Stimulated activated CD8-positive, alpha-beta memory T cell treated with anti-CD3 and anti-CD28 coated beads, Interleukin-4, amount 100 ng/mL, for 4 hours (primary cell): Measurements from ENCODE around the gene CRHR2.
"Not testable (repeated sequence)": the region's sequence is repeated elsewhere in the genome, so short reads cannot be mapped to it uniquely, and the experiment has no call there.

Source experiments
- DNase-seq, 2 donors: peaks; one replicate each; pipeline ENCODE4 v3.0.0-alpha.2; 2020; ENCODE audit warnings: low read depth in 2 of 2, low spot score in 1 of 2

The CRHR2 gene

DNA sequence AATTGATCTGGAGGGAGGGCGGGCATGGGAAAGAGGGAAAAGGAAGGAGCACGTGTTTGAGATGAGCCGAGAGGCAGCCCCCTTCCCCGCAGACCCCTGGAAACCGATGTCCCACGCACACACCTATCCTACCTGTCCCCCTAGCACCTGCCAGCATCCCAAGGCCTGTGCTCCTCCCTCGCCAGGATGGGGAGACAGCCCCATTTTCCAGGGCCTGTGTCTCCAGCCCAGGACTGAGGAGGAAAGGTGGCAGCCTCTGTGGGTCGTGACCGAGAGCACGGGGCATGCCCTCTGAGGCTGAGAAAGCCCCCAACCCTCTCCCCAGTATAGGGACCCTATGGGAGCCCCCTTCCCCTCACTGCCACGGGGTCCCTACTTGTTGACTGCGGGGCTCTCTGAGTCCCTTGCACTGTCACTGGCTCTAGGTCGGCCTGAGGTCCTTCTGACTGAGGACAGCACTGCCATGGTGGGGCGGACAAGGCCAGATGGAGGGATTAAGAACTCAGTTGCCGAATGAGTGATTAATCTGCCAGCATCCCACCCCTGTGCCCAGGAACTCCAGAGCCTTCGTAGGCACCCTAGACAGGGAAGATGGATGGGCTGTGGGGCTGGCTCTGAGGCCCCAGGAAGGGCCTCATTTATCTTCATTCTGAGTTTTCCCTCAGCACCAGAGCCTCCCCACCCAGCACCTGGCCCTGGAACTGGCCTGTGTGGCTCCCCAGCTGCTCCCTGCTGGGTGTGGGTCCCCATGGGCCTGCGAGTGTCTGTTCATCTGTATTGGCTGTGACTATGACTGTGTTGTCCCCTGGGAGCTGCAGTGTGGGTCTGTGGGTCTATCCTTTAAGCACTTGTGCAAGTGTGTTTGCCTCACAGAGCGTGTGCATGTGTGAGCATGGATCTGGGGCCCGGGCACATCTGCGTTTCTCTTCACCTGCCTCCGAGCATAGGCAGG, 26.0 kb downstream of the CRHR2 start:
- no peak for DNase-seq

GRCh38 chr7:30655096-30655970, 26.9 kb downstream of the CRHR2 start:
- DNase-seq: no peak

DNA sequence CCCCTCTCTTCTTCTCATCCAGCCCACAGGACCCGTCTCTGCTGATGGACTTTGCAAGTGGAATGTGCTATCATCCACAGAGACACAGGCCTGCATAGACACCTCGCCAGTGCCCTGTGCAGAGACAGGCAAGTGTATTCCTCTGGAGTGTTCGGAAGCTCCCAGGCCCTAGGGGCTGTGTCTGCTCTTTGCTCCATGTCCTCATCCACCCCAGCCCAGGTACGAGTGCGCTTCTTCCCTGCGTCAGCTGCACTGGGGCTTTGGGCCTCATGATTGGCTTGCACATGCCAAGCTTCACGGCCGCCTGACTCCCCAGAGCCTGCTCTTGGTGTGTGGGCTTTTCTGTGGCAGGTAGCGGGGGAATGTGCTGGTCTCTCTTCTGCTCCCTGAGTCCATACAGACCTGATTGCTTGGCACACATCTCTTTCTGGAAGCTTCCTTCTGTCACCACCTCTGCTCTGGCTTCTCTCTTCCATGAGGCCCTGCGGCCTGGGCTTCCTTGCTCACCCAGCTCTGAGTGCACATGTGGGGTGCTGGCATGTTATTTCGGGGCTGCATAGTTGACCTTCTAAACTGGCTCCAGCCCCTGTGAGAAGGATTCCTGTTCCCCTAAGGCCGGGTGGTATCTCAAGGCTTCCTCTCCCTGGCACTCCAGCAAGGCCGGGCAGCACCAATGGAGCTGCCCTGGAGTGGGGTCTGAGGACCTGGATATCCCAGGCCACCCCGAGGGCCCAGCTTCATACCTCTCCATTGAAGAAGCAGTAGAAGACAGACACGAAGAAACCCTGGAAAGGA, 27.8 kb downstream of the CRHR2 start:
- no peak for DNase-seq

GRCh38 chr7:30652698-30653641, 29.3 kb downstream of the CRHR2 start:
- no peak for DNase-seq

- no peak for DNase-seq
Measured at GRCh38 chr7:30652132-30652531, 30.1 kb downstream of the CRHR2 start.

- DNase-seq: no peak
Measured at GRCh38 chr7:30650421-30650808, 31.8 kb downstream of the CRHR2 start.

- no peak for DNase-seq
Measured at GRCh38 chr7:30649717-30650420, 32.4 kb downstream of the CRHR2 start.

DNA sequence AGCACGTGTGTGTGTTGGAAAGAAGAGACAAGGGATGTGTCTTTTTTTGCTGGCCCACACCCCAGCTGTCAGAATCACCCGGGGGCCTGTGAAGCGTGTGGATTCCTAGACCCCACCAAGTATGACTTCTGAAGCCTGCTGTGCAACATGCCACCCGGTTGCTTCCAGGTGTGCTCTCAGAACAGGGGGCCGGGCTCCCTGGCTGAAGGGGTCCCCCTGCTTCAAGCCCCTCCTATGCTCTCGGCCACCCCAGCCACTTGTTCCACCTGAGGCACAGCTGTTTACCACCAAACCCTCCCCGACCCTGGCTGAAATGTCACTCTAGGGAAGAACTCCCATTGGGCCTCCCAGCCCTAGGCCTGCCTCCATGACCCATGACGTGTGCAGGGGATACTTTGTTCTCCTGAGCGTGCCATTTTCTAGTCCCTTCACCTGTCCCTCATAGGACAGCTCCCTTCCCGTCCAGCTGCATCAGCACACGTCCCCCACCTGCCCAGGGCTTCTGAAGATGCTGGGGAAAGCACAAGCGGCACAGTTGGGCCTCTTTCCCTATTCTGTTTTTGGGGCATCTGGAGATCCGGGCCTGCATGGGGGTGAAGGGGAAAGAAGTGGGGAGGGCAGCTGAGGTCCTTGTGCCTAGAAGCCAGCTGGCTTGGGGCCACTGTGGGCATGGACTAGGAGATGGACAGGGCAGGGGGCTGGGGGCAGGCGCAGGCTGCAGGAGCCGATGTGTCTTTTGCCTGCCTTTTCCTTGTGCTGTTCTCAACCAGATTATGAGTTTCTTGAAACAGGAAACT, 33.3 kb downstream of the CRHR2 start:
- DNase-seq: no peak

DNA sequence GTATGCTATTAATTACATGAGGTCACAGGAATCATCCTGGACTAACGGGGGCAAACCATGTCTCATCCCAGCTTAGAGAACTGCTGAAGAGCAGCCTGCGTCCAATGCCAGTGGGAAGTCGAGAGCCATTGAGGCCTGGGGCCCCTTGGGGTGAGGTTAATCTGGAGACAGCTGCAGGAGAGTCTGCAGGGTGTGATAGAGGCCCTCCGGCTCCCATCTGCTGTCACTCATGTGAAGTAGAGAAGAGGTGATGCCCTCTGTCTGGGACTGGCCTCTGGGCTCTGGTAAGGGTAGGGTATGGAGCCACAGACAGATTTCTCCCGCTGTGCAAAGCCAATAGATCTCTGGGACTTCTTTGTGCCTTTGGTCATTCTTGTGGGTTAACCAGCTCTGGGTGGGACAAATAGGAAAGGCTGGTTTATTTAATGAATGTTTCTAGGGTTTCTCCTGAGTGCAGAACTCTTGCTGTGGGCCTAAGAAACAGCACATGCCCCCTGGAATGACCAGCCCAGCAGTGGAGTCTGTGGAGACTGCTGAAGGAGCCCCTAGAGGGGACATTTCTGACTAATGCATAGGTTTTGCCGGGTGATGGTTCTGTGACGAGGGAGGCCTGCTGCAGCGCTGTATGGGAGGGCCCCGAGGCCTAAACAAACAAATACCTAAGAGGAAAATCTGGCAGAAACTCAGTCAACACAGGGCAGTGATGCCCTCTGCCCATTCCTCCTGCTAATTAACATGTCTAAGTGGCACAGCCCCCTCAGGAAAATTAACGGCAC, 34.5 kb downstream of the CRHR2 start:
- no peak for DNase-seq

DNA sequence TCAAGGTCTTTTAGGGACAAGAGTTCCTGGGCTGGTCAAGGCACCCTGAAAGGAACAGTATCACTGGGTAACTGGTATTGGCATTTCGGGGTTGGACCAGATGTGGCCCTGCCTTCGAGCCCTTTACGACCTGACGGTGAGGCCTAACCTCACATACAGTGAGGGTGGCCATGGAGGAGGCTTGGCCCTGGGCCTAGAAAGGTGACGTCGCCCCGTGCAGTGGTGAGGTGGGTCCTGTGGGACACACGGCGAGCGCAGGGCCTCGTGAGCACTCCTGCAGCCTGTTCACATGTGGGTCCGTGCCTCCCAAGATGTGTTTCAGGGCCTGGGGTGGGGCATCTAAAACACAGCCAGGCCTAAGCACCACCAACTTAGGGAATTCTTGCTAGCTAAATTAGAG, 36.1 kb downstream of the CRHR2 start:
- no peak for DNase-seq

DNA sequence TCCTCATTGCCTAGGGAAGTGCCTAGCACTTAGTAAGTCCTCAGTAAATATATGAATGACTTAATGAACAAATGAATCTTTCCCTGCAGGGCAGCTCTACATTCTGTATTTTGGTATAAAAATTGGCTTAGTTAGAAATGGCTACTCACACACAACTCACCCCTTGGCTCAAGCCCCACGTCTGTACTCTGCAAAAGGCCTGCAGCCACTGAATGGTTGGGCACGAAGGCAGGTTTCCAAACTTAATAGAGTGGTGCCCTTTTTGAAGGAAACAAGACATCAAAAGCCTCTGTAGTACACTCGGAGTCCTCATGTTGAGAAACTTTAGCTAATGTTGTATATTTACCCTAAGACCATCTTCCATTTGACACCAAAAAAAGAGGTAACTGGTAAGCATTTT, 36.6 kb downstream of the CRHR2 start:
- DNase-seq: no peak

- no peak for DNase-seq
Measured at GRCh38 chr7:30644286-30644955, 37.8 kb downstream of the CRHR2 start.

DNA sequence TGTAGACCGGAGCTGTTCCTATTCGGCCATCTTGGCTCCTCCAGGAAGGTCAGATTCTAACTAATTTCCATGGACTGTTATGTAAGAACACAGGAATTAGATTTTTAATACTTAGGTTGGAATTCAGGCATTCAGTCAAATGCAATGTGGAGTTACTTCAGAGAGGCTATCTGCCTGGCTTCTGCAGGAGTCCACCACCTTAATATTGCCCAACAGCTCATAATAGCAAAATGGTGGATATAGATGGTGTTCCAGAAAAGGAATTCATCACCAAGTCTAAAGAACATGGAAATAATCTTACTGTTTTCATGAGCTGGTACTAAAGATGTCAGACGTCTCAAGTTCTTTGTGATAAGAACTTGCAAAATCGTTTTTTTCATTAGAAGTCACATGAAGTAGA, 39.5 kb downstream of the CRHR2 start:
- DNase-seq: no peak

DNA sequence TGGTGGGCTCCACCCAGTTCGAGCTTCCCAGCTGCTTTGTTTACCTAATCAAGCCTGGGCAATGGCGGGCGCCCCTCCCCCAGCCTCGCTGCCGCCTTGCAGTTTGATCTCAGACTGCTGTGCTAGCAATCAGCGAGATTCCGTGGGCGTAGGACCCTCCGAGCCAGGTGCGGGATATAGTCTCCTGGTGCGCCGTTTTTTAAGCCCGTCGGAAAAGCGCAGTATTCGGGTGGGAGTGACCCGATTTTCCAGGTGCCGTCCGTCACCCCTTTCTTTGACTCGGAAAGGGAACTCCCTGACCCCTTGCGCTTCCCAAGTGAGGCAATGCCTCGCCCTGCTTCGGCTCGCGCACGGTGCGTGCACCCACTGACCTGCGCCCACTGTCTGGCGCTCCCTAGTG, 39.9 kb downstream of the CRHR2 start:
- DNase-seq: not testable (repeated sequence)

DNA sequence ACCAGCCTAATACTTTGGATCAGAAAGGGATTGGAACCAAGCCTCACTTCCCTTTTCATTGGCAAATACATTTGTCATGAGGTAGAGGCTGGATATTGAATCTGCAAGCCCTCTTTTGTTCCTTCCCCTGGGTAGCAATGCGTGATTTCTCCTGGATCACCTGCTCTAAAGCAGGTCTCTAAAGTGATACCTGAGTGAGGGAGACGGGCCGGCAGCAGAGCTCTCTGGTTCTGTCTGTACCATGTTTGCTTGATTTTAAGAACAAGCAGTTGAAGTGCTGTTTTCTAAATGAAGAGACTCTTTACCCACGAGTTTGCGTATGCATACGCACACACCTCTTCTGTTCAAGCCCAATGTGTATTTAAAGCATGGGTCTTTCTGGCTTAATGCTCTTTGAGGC, 46.5 kb downstream of the CRHR2 start:
- DNase-seq: no peak

DNA sequence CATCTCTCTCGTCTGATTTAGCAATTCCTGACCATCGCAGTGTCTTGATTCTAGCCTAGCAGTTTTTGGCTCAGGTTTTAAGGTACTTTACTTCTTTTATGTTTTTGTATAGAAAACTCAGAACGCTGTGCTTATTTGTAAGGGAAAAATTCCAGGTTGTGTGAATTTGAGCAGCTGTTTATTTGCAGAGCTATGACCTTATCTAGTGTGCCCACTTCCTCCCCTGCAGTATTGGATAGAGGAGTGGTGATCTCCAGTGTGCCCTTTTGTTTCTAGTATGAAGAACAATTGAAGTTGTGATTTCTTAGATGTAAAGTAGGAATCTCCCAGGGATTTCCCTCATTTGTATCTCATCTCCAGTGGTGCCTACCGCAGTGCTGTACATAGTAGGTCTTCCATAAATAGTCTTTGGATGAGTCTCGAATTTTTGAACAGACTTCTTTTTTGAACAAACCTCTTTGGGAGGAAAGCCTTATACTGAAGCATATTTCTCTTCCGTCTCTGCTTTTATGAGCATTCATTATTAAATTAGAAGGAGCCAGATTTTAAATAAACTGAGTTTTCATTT, 47.5 kb downstream of the CRHR2 start:
- DNase-seq: no peak

GRCh38 chr7:30634193-30634626, 48.0 kb downstream of the CRHR2 start:
- no peak for DNase-seq
